ENCODE results near the gene CALU.

DNA sequence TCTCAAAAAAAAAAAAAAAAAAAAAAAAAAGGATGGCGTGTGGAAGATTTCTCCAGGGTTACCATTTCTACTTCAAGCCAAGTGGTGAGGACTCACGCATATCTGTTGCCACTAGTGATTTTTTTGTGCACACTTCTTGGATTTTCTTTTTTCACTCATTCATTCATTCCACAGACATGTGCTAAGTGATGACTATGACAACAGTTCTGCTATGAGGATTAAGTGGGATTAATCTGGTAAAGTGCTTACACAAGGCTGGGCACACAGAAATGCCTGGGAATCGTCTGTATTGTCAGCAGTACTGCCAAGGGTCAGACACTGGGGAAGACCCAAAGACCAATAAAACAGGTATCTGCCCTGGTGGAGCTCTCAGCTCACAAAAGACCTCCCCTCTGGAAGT is 42.7 kb downstream of the CALU start:
- TF ChIP-seq, protein P1, sequence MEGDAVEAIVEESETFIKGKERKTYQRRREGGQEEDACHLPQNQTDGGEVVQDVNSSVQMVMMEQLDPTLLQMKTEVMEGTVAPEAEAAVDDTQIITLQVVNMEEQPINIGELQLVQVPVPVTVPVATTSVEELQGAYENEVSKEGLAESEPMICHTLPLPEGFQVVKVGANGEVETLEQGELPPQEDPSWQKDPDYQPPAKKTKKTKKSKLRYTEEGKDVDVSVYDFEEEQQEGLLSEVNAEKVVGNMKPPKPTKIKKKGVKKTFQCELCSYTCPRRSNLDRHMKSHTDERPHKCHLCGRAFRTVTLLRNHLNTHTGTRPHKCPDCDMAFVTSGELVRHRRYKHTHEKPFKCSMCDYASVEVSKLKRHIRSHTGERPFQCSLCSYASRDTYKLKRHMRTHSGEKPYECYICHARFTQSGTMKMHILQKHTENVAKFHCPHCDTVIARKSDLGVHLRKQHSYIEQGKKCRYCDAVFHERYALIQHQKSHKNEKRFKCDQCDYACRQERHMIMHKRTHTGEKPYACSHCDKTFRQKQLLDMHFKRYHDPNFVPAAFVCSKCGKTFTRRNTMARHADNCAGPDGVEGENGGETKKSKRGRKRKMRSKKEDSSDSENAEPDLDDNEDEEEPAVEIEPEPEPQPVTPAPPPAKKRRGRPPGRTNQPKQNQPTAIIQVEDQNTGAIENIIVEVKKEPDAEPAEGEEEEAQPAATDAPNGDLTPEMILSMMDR (conservative IDR thresholded peaks at IDR 0.05 in 1 of 2, IDR thresholded peaks at IDR 0.05 in 1 of 2; ENCODE audit: extremely low read depth in 1 of 2, insufficient read depth in 1 of 2, low read depth in 1 of 2, low read length in 2 of 2) = no peak
- TF ChIP-seq EZH2 (IDR thresholded peaks at IDR 0.05; ENCODE audit: borderline replicate concordance, low read length) = no peak
